Limb (tissue), 2 donors: Measurements from ENCODE around the gene CLSTN1.

Experiments used
- DNase-seq, 2 donors: peaks; one replicate each; pipeline ENCODE4 v3.0.0-alpha.2; 2016; ENCODE audit errors: extremely low spot score in 2 of 2

Gene CLSTN1

GRCh38 chr1:9731051-9731537 lies 92.7 kb downstream of the CLSTN1 start:
- no peak for DNase-seq

GRCh38 chr1:9730096-9730901 lies 93.5 kb downstream of the CLSTN1 start:
- no peak for DNase-seq

- DNase-seq, result no peak
Observed at GRCh38 chr1:9729523-9729922, 94.2 kb downstream of the CLSTN1 start.

DNA sequence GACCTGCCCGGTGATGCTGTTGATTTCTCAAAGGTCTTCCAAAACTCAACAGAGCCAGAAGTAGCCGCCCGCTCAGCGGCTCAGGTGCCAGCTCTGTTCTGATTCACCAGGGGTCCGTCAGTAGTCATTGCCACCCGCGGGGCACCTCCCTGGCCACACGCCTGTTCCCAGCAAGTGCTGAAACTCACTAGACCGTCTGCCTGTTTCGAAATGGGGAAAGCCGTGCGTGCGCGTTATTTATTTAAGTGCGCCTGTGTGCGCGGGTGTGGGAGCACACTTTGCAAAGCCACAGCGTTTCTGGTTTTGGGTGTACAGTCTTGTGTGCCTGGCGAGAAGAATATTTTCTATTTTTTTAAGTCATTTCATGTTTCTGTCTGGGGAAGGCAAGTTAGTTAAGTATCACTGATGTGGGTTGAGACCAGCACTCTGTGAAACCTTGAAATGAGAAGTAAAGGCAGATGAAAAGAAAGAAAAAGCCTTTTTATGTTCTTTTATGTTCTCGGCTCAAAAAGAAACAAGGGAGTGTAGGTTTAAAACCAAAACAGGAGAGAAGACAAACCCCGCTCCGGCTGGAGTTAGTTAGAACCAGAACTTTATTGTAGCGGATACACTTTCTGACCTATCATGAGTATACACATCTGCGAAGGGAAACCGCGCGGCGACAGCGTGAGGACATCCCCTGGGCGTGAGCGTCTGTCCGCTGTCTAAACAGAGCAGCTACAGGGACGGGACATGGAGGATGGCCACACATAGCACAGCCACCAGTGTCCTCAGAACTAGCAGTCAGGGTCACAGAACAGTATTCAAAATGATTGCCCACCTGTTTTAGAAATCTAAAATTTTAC lies 95.1 kb downstream of the CLSTN1 start:
- no peak for DNase-seq

GRCh38 chr1:9726905-9727595 lies 96.7 kb downstream of the CLSTN1 start:
- DNase-seq, result no peak

GRCh38 chr1:9726406-9726805 lies 97.4 kb downstream of the CLSTN1 start:
- no peak for DNase-seq

DNA sequence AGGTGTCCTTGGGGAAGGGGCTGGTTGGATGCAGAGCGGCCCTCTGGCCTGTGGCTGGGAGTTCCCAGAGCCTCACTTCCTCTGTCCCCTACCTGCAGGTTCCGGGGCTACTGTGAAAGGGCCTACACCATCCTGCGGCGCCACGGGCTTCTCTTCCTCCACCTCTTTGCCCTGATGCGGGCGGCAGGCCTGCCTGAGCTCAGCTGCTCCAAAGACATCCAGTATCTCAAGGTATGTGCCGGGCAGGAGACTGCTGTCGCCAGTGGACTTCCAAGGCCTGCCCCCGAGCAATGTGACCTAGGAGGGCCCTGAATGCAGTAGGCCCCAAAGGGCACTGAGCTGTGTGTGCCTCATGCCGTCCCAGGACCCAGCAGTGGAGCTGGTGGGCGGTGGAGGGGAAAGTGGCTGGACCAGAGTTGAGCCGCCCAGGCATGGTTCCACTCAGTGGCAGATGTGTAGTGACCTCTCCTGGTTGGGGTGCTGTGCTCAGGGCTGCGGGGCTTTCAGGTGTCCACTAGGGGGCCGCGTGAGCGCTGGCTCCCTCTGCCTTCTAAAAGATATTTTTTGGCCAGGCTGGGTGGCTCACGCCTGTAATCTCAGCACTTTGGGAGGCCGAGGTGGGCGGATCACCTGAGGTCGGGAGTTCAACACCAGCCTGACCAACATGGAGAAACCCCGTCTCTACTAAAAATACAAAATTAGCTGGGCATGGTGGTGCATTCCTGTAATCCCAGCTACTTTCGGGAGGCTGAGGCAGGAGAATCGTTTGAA lies 98.9 kb downstream of the CLSTN1 start:
- DNase-seq, result no peak

GRCh38 chr1:9723926-9724325 lies 99.8 kb downstream of the CLSTN1 start:
- no peak for DNase-seq

DNA sequence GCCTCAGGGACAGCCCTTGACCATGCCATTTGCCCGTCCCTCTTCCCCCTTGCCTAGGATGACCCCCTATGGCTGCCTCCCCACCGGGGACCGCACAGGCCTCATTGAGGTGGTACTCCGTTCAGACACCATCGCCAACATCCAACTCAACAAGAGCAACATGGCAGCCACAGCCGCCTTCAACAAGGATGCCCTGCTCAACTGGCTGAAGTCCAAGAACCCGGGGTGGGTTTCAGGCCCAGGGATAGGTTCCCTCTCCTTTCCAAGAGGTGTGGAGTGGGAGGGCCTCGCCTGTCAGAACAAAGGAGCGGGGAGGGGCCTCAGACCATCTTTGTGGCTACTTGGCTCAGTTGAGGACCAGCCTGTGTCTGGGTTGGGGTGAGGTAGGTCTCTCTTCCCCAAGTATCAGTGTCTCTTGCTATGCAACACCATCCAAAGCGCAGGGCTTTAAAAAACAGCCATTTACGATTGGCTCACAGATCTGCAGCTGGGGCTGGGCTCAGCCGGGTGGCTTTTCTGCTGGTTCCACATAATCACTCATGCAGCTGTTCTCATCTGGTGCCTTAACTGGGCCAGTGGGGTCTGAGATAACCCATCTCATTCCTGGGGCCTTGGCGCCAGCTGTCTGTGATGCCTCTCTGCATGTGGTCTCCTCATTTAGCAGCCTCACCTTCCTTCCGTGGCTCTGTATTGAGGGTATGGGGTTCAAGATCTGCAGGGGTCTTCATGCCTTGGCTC lies 100.5 kb downstream of the CLSTN1 start:
- no peak for DNase-seq

DNA sequence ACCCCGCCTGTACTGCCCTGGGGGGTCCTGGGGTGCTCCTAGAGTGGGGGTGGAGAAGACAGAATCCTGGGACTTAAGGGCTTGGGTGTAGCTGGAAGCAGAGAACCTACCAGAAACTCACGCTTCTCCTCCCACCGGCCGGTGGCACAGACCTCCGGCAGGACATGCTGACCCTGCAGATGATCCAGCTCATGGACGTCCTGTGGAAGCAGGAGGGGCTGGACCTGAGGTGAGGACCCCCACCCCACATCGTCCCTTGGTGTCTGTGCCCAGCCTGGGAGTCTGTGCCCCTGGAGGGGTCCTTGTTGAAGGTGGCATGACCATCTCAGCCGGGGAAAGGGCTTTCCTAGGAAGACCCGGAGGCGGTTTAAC lies 101.4 kb downstream of the CLSTN1 start:
- no peak for DNase-seq

DNA sequence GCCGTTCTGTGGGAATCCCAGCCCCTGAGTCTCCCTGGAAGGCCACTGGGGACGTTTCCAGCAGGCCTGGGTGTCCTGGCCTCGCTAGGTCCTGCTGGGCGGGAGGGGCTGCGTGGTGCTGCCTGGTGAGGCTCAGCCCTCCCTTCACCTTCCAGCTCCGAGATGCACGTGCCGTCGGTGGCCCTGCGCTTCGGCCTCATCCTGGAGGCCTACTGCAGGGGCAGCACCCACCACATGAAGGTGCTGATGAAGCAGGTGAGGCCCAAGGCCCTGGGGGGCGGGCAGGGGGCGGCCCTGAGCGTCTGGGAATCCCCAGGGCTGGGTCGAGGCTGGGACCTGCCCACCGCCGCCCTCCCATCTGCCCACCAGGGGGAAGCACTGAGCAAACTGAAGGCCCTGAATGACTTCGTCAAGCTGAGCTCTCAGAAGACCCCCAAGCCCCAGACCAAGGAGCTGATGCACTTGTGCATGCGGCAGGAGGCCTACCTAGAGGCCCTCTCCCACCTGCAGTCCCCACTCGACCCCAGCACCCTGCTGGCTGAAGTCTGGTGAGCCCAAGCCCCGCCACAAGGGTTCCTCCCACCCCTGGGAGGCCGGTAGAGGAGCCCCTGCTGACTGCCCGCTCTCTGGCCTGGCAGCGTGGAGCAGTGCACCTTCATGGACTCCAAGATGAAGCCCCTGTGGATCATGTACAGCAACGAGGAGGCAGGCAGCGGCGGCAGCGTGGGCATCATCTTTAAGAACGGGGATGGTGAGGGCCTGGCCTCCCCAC lies 102.0 kb downstream of the CLSTN1 start:
- DNase-seq, result peak in 1 of 2 donors; percentile 69

DNA sequence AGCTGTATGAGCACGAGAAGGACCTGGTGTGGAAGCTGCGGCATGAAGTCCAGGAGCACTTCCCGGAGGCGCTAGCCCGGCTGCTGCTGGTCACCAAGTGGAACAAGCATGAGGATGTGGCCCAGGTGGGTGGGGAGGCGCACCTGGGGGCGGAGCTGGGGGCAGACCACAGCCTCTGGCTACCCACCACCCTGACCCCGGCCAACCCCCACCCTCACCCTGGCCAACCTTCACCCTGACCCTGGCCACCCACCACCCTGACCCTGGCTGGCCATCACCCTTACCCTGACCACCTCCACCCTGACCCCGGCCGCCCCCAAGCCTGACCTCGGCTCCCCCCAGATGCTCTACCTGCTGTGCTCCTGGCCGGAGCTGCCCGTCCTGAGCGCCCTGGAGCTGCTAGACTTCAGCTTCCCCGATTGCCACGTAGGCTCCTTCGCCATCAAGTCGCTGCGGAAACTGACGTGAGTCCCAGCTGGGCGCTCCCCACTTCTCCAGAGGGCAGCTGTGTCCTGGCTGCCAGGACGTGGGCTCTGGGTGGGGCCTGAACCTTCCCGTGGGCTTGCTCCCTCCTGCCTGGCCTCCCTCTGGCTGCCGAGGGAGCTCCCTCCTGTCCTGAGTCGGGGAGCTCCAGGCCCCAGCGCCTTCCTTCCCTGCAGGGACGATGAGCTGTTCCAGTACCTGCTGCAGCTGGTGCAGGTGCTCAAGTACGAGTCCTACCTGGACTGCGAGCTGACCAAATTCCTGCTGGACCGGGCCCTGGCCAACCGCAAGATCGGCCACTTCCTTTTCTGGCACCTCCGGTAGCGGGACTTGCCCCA lies 102.8 kb downstream of the CLSTN1 start:
- DNase-seq, result no peak

DNA sequence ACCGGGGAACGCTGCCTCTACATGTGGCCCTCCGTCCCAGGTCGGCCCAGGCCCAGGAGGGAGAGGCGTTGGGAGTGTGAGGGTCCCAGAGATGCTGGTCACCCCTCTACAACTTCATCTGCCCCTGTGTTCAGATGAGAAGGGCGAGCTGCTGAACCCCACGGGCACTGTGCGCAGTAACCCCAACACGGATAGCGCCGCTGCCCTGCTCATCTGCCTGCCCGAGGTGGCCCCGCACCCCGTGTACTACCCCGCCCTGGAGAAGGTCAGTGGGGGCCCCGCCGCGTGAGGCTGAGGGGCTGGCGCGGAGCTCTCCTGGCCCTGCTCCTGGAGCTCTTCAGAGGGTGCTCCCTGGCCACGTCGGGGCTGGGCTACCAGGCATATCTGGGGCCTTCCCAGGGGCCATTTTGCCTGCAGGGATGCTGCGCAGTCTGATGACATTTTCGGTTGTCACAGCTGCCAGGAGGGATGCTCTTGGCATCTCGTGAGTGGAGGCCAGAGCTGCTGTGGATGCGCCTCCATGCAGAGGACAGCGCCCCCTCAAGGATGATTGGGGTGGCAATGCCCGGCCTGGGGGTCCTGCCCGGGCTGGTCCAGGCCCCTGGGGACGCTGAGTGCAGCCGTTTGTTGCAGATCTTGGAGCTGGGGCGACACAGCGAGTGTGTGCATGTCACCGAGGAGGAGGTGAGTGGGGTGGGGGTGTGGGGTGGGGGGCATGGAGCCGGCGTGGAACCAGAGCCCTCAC lies 103.6 kb downstream of the CLSTN1 start:
- no peak for DNase-seq

GRCh38 chr1:9718006-9718680 lies 105.6 kb downstream of the CLSTN1 start:
- no peak for DNase-seq

GRCh38 chr1:9717193-9718005 lies 106.4 kb downstream of the CLSTN1 start:
- DNase-seq, result peak; percentile 36 to 69

DNA sequence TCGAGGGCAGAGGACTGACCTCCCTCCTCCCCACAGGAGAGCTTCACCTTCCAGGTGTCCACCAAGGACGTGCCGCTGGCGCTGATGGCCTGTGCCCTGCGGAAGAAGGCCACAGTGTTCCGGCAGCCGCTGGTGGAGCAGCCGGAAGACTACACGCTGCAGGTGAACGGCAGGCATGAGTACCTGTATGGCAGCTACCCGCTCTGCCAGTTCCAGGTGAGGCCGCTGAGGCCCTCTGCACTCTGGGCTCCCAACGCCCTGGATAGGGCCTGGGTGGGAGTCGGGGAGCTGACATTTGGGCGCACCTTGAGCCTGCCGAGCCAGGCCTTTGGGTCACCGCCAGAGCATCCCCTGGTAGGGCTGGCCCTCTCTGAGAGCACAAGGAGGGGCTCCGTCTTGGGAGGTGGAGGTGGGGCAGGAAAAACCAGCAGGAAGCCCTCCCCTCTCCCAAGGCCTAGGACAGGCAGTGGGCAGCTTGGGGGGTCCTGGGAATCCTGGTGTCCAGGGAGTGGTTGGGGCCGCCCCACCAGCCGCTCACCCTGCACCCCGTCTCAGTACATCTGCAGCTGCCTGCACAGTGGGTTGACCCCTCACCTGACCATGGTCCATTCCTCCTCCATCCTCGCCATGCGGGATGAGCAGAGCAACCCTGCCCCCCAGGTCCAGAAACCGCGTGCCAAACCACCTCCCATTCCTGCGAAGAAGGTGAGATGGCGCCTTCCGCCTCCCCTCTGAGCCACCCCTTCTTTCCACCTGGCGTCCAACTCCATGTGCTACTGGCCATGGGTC lies 107.2 kb downstream of the CLSTN1 start:
- no peak for DNase-seq
